GM18526 (cell line): ENCODE measurements around the gene MAD1L1.

Experiments used
- POLR2A ChIP-seq: IDR thresholded peaks from 3 replicates; pipeline ENCODE4 v1.6.1; 2011; ENCODE audit not compliant: insufficient read length; ENCODE audit errors: extremely low read depth

MAD1L1 gene

DNA sequence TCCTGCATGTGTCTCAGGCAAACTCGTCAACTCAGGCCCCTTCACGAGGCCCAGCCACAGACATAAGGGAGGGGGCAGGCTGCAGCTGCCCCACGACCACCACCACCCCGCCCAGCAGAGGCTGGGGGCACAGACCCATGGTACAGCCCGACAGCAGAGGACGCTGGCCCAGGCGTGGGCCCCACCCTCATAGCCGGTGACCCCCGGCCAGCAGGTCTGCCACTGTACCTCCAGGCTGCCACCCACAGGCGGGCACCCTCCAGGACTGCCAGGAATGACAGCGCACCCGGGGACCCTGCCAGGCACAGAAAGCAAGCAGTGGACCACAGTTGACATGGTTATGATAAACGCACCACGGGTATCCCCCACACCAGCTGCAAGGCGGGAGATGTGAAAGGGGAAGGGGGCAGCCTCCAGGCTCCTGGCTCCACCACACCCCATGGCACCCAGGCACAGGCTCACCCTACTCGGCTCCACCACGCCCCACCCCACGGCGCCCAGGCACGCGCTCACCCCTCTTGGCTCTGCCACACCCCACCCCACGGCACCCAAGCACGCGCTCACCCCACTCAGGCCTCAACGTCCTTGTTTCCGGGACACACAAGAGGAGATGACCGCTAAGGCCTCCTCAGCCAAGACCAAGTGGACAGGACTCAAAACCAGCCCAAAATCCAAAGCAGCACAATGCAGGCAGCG lies 135.9 kb downstream of the MAD1L1 start:
- no peak for TF ChIP-seq POLR2A

DNA sequence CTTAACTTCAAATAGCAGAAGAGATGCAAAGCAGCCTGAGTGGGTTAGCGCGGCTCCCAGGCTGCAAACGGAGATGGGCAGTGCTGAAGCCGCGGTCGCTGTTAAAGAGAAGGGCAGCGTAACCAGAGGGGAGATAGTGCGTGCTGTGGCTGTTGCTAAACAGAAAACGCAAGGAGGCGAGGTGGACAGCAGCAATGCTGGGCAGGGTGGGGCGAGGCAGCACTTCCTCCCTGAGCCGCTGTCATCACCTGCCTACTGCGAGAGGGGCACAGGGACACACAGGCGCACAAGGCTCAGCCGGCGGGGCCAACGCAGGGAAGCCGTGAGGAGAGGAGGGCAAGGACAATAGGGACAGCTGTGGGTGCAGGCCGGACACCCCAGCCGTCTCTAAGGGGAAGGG lies 137.3 kb downstream of the MAD1L1 start:
- TF ChIP-seq POLR2A = no peak

GRCh38 chr7:2094454-2095045 lies 138.2 kb downstream of the MAD1L1 start:
- TF ChIP-seq POLR2A = no peak

DNA sequence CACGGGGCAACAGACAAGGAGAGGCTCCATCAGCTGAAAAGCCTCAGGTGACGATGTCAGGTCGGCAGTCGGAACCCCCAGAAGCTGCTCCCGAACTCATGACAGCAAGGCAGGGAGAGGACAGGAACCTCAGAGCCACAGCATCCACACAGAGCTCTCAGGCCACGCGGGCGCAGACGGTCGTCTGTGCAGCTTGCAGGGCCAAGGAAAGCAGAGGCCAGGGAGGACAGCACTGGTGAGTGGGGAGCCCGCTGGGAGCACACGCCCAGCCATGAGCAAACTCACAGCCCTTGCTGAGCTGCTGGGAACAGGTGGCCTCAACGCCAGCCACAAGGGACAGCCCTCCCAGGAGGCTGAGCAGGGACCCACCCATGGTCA lies 138.9 kb downstream of the MAD1L1 start:
- no peak for TF ChIP-seq POLR2A

DNA sequence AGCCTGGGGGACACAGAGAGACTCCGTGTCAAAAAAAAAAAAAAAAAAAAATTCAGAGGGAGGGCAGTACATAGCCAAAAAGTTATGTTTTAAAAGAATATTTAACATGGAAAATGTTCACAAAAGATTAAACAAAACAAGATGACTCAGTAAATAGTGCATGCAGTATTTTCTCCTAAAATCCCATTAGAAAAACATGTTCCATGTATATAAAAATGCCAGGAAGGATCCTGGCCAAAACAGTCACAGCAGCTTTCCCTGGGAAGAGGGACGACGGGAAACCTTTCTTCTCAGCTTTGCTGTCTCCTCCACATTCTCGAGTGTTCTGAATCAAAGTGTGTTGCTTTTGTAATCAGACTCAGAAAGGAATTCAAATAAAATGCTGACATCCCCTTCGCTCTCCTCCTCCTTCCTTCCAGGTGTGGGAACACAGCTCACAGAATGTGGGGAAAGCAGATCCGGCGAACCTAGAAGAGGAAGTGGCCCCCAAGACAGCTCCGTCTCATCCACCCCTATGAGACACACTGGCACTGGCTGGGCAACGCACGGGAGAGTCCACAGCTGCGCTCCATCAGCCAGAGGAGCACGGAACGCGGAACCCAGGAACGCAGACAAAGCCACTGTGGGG lies 139.4 kb downstream of the MAD1L1 start:
- no peak for TF ChIP-seq POLR2A

GRCh38 chr7:2092279-2092678 lies 140.5 kb downstream of the MAD1L1 start:
- TF ChIP-seq POLR2A = no peak

GRCh38 chr7:2090526-2091520 lies 141.9 kb downstream of the MAD1L1 start:
- TF ChIP-seq POLR2A = no peak

DNA sequence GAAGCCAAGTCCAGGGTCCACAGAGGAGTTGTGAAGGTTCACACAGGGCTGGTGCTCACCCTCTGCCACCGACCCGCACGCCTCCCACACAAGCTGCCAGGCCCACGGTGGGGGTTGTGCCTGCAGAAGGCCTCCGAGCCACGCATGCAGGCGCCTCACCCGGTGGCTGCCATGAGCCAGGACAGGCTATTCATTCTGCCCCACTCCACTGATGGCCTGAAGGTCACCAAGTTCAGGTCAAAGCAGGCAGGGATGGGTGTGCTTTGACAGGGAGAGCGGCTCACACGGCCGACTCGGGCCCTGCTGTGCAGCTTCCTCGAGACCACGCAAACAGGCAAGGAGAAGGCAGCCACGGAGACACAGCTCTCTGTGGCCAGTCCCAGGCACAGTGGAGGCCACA lies 143.9 kb downstream of the MAD1L1 start:
- no peak for TF ChIP-seq POLR2A

DNA sequence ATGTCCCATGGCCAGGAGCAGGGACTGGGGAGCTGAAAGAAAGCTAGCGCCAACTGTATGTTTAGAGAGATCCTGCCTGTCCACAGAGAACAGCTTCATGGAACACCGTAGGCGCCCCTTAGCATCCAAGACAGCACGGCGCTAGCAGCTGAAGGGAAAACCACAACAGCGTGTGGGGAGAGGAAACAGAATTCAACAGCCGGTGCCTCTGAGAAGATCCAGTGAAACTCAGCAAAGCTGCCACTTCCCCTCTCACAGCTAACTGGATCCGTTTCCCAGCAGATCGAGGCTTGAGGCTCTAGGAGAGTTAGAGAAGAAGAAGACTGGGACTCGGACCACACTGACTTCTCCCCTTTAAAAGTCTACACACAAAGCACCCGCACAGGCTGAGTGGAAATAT lies 145.0 kb downstream of the MAD1L1 start:
- no peak for TF ChIP-seq POLR2A

GRCh38 chr7:2086229-2086628 lies 146.5 kb downstream of the MAD1L1 start:
- TF ChIP-seq POLR2A = no peak

DNA sequence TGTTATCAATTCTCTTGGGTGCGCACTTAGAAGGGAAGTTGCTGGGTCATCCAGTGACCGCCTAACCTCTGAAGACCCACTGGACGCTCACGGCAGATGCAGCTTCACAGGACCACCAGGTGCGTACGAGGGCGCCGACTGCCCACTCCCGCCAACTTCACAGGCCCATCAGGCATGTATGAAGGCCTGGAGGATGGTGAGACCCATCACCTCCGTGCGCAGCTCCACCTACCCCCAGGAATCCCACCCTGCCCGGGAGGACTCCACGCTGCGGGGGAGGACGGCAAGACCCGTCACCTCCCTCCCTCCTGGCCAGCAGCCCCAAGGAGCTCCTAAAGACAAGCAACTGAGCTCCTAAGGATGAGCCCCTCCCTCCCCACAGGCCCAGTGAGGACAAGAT lies 146.9 kb downstream of the MAD1L1 start:
- TF ChIP-seq POLR2A = no peak

DNA sequence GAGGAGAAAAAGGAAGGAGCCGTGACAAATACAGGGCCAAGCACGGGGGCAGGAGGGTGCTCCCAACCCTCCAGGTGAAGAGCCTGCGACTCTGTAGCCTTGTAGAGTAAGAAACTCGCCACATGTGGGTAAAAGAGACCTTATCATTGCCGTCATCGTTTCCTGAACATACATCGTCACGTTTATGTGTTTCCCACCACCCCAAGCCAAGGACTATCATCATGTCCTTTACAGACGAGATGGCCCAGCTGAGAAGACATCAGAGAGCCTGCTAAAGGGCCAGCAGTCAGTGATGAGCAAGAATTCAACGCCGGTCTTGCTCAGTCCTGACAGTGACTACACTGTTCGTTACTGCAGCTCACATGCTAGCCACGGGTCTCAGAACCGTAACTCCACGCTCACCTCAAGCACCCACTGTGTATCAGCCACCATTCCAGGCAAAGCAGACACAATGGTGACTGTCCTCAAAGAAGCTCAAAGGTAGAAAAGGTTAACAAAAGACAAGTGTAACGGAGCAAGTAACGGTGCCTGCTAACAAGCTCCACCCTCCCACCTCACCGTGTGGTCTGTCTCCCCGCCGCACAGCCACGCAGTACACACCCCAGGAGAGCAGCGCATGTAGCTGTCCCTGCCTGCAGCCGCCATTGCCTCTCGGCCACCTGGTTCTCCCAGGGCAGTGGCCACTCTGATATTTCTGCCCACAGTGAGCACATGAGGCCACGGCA lies 147.8 kb downstream of the MAD1L1 start:
- no peak for TF ChIP-seq POLR2A

DNA sequence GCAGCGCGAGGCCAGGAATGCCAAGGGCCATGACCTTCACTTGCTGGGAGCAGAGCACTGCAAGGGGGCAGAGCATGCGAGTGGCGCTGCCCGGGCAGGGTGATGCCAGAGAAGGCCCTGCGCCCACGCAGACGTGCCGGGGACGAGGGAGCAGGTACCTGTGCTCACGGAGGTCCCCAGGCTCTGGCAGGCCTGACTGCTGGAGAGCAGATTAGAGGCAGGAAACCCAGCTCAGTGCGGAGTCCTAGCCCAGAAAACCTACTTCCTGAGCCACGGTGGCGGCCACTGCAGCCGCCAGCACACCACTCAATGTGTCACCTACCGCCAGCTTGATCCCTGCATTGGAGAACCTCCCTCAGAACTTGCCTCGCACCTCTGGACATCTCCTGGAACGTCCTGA lies 148.4 kb downstream of the MAD1L1 start:
- TF ChIP-seq POLR2A = no peak

GRCh38 chr7:2083362-2083761 lies 149.4 kb downstream of the MAD1L1 start:
- no peak for TF ChIP-seq POLR2A
